ENCODE data around the gene MTHFD1L.

DNA sequence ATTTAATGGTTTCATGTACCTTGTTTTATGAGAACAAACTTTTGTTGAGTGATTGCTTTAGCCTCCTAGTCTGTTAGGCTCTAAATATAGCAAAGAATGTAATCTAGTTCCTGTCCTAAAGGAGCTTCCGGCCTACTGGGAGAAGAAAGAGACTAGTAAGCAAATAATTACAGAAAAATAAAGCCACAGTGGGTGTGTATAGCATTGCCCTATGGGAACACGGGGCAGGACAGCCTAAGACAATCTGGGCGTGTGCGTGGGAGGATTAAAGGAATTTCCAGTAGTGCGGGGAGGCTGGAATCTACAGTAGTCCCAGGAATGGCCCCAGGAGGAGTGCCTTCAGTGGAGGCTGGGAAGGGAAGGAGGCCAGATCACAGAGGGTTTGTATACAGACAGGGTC, 276.2 kb downstream of the MTHFD1L start:
- no peak for TF ChIP-seq POLR2AphosphoS5 (IDR thresholded peaks at IDR 0.05; ENCODE audit: borderline replicate concordance, low read depth, low read length)
- no peak for TF ChIP-seq EZH2 (IDR thresholded peaks at IDR 0.05)
- no peak for TF ChIP-seq FOXP2 (optimal IDR thresholded peaks at IDR 0.05; ENCODE audit: control extremely low read depth, extremely low read length, insufficient read depth)
